Fibroblast of skin of right biceps (primary cell): ENCODE measurements around the gene WNT7A.
"Not testable (repeated sequence)": the region's sequence is repeated elsewhere in the genome, so short reads cannot be mapped to it uniquely, and the experiment has no call there.

ENCODE experiments used
- DNase-seq: peaks from one replicate; pipeline ENCODE4 v3.0.0-alpha.2; 2013

Gene WNT7A

DNA sequence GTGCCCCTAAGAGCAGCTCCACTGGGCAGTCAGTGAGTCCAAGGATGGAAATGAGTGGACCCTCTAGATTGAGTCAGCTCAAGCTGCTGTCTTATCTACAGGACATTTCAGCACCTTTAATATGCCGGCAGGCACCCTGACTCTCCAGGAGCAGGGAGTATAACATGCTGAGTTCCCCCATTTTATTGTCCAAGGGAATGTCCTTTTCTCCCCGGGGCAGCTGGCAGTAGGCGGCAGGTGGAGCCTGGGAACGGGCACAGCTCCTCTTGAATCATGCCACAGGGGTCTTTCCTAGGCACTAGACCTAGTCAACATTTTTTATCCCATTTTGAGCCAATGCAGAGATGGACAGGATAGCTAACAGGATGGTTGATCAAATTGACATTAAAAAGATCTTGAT, 14.8 kb downstream of the WNT7A start:
- DNase-seq: no peak

DNA sequence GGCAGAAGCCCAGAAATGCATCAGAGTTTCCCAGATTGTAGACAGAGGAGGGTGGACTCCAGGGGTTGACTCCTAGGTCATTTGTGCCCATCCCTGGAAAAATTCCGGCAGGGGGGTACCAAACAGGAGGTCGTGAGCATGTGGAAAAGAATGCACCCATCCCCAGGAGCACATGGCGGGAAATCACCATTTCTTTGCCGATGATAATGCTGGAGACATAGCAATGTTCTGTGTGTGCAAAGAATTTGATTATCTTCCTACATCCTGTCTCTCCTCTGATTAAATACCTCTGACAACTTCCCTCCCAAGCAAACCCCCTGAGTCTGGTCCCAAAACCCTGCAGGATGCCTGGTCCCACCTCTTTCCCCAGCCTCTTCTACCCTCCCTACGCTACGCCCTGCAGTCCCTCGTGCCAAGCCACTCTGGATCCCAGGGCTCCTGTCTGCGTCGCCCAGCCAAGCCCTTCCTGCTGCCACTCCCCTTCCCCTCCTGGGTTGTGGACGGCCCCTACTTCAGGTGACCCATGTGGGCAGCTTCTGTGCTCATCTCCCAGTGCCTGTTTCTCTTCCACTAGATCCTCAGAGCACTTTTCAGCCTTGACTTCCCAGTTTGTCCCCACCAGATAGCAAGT, 15.8 kb downstream of the WNT7A start:
- no peak for DNase-seq

DNA sequence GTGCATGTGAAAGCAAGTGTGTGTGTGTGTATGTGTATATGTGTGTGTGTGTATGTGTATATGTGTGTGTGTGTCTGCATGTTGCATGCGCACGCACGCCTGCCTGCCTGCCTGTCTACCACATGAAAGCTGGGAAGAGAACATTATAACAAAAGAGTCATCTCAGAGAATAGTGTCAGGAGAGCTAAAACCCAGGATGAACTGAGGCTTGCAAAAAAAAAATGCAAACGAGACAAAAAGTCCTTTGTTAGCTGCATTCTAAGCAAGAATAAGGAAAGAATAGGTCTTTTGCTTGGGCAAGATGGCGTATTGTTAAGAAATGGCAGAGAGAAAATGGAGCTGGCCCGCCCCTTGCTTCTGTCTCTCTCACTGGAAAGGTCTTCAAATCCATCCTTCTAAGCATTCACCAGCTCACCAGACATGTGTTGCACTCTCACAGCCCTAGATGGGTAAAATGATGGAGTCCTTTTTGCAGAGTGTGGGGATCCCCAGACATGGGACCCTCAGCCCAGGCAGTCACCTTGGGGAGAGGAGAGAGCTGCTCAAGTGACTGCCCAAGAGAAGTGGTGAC, 16.4 kb downstream of the WNT7A start:
- DNase-seq: no peak

DNA sequence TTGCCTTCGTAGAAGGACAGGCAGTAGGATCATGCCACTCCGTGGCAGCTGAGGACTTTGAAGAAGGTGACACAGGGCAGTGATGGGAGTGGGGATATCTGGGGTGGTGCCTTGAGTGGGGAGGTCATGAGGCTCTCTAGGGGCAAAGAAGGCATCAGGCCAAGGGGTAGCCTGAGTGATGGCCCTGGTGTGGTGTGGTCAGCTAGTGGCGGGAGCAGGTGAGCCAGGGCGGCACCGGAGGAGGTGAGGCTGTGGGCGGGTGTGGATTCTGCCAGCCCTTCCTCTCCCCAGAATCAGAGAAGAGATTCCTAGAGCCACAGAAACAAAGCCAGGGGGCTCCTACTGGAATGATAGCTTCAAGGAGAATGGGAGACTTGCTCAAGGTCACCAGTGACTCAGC, 18.4 kb downstream of the WNT7A start:
- DNase-seq: no peak

DNA sequence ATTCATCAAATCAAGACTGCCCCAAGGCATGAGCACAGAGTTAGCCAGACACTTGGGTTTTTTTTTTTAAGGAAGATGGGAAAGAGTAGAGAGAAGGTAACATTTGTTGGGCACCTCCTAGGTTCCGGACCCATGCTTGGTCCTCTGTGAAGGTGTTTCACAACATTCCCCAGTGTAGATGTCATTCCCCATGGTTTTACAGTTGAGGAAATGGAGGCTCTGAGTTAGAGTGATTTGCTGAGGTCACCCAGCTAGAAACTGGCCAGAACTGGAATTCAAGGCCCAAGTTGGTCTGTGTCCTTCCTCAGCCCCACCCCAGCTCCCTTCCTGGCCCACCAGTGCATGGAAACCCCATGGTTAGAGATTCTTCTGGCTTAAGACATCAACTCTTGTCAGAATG, 19.9 kb downstream of the WNT7A start:
- no peak for DNase-seq

DNA sequence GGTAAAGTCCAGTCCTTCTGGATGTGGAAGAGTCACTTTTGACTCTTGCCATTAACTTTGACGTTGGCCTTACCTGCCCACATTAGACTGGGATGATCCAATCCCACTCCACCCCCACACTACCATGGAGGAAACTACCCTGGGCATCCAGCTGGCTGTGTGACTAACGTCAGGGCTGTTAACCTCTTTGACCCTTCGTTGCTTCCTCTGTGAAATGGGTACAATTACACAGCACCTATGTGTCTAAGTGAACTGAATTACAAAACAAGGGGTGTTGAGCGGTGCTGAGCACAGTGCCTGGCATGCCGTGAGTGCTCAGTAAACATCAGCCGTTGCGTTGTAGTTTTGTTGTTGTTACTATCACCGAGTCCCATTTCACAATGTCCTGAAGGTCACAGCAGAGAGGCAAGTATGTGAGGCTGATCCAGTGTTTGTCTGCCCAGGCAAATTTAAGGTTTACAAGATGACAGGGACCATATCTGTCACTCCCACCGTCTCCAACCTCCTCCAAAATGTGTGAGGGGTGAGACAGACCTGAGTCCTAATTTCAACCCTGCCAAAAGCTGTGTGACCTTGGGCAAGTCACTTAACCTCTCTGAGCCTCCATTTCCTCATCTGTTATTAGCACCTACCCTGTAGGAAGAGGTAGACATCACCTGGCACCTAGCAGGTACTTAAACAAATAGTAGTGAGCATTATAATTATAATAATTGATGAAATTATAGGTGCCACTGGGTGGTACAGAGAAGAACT, 20.9 kb downstream of the WNT7A start:
- no peak for DNase-seq

DNA sequence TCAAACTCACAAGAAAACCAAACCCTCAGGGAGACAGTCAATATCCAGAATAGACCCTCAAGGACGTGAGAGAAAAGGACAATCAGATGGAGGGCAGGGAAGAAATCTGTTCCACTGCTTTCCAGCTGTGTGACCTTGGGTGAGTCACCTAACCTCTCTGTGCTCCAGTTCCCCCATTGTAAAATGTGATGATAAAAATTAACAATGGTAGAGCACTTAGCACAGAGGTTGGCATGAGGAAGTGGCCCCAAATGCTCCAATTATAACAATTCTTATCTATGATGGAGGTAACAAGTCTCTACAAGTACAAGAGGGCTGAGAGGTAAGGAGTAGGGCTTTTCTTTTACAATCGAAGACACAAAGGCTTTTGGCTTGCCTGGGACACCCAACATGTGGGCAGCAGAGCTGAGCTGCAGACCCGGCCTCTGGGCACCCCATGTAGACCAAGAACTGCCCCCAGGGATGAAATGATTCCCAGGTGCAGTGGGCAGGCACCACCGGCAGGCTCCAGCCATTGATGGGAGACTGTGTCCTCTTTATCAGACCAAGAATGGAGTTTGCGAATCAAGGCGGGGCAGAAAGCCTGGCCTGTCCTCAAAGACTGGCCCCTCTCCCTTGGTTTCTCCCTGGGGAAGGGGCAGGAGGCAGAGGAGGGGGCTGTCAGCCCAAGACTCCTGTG, 22.0 kb downstream of the WNT7A start:
- no peak for DNase-seq

DNA sequence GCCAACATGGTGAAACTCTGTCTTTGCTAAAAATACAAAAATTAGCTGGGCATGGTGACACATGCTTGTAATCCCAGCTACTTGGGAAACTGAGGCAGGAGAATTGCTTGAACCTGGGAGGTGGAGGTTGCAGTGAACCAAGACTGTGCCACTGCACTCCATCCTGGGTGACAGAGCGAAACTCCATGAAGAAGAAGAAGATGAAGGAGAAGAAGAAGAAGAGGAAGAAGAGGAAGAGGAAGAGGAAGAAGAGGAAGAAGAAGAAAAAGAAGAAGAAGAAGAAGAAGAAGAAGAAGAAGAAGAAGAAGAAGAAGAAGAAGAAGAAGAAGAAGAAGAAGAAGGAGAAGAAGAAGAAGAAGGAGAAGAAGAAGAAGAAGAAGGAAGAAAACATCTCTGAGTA, 23.2 kb downstream of the WNT7A start:
- not testable (repeated sequence) for DNase-seq

DNA sequence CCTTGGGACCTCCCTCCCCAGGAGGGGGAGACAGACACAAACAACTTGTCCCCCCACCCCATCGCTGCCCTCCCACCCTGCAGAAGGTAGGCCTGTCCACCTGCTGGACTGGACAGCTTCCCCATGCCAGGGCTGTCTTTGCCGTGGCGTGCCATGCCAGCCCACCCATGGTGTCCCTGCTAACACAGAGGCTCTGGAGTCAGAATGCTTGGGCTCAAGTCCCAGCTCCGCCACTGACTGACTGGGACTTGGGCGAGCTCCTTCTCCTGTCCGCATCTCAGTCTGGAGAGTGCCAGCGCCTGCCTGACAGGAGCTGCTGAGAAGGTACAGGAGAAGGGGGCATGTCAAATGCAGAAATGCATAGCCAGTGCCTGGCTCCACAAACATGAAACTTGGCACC, 23.9 kb downstream of the WNT7A start:
- DNase-seq: no peak

DNA sequence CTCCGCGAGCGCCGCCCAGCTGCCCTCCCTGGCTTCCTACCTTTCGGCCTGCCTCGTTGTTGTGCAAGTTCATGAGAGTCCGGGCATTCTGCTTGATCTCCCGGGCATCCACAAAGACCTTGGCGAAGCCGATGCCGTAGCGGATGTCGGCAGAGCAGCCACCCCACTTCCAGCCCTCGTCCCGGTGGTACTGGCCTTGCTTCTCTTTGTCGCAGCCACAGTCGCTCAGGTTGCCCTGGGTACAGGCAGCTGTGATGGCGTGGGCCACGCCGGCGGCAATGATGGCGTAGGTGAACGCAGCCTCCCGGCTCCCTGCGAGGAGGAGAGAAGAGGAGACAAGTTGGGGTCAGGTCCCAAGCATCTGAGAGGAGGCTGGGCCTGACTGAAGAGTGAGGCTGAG, 25.4 kb downstream of the WNT7A start:
- no peak for DNase-seq

DNA sequence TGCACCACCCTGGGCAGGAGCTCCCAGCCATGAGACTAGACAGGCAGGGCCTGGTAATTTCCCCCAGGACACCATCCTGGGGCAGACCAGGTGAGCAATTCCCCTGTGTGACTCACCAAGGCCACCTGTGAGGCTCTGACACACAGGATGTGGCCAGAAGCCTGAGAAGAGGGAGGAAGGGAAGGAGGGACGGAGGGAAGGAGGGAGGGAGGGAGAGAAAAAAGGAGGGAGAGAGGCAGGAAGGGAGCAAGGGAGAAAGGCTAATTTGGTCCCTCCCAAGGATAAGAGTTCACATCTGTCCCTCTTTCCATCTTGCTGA, 25.9 kb downstream of the WNT7A start:
- no peak for DNase-seq

DNA sequence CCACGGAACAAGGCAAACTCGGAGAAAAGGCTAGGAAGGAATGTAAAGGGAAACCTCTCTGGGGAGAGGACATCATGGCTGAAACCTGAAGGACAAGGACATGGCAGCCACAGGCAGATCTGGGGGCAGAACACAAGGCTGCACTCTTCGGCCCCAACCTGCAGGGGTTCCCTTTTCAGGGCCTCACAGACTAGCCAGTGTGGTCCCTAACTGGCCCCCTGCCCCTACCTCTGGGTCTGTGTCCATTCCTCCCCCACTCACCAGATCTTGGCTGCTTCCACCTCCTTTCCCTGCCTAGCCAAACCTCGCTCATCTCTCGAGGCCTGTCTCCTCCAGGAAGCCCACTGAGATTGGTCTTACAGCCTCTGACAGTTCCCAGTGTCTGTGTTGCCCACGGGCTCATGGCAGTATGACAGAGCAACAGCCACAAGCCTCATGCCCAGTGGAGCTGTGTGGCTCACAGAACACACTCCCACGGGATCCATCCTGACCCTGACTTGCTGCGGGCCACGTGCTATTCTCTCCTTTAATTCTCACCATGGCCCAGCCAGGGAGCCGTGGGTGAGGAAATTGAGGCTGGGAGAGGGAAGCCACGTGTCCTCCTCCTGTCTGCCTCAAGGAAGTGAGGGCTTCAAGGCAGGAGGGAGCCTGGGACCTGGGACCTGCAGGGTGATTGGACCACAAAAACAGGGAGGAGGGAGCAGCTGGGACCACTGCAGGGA, 26.5 kb downstream of the WNT7A start:
- DNase-seq: no peak

DNA sequence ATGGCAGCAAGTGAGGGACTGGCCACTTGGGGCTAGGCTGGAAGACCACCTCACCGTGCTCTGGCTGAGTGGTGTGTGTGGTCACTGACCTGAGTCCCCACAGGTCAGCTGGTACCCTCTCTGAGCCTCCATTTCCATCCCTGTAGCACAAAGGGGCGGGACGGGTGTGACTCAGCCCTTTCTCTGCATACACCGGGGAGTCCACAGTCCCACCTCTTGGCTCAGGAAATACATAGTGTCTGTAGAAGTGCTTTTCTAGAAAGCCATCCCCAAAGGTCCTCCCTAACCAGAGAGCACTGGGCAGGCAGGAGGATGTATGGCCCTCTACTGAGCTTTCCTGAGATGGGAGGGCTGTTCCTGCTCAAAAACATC, 27.2 kb downstream of the WNT7A start:
- DNase-seq: no peak

DNA sequence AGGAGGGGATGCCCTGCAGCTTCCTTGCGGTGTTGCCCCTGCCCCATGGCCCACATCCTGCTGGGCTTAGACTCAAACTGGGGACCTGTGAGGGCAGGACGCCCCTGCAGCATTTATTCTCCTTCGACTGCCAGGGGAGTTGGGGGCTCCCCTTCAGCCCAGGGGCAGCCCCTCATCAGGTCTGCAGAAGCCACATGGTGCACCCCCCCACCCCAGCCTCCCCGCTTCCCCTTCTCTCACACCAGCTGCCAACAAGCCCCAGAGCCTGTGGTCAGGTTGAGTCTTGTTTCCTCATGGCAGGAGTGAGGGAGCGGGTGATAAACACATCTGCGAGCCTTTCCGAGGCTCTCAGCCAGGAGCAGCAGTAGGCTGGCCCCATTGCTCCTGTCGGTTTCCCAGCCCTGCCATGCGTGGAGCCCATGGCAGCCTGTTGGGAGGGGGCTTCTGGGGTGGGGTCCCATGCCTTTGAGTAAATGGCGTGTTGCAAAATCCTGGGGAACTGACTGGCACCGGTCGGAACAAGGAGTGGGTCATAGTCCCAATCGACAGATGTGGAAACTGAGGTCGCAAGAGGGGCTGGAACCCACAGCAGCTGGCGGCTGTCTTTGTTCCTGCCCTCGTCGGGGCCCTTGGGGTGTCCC, 27.8 kb downstream of the WNT7A start:
- no peak for DNase-seq

DNA sequence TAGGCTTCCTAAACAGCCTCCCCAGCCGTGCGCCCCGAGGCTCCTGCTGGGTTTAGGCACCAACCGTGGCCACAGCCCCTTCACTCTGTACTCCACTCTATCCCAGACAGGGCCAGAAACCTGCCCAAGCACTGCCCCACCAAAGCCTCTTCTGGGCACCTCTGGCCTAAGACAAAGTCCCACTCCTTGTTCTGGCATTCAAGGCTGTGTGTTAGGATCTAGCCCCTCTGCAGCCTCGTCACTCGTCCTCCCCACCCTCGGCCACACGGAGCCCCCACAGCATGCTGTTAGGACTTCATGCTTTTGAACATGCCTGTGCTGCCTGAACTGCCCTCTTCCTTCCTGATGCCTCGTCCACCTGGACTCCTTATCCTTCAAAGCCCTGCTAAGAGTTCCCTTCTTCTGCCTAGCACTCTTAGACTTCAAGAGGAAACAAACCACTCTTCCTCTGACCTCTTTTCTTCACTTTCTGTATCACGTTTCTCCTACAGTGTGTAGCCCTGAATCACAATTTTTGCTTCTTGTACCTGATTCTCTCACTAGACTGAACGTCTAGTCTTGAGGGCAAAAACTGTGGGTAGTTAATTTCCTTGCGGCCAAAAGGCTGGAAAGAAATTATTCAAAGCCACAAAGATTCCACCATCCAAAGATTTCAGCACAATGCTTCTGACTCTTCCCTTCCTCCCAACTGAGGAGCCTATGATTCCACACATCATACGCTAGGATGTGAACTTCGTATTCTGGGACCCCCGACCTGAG, 28.6 kb downstream of the WNT7A start:
- DNase-seq: no peak

DNA sequence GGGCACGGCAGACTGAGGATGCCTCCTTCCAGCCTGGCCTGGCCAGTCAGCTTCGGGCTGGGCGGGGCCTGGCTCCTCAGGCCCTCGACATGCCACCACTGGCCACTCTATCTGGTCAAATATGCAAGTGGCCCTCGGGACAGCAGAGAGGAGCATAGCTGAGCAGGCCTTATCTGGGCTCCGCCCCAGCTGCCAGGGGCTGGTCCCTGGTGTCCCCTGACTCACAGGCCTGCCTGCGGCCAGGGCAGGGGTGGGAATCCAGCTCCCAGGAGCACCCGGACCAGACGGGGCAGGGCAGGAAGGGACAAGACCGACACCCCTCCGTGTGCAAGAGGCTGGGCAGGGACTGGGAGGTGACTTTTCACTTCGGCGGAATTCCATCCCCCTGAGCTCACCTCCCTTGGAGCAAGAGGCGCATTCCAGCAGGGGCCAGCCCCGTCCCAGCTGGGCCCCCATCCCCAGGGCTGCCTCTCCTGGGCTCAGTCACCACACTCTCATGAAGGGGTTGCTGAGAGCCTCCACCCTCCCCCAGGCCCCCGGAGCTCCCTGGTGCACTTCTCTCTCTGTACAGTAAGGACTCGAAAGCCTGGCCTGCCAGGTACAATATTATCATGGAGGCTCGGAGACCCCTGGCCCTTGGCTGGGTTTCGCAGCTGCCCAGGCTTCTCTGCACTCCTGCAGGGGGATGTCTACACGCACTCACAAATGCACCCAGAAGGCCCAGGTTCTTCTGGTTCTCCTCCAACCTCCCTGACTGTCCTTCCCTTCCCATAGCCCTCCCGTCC, 29.5 kb downstream of the WNT7A start:
- DNase-seq: peak; percentile 32

DNA sequence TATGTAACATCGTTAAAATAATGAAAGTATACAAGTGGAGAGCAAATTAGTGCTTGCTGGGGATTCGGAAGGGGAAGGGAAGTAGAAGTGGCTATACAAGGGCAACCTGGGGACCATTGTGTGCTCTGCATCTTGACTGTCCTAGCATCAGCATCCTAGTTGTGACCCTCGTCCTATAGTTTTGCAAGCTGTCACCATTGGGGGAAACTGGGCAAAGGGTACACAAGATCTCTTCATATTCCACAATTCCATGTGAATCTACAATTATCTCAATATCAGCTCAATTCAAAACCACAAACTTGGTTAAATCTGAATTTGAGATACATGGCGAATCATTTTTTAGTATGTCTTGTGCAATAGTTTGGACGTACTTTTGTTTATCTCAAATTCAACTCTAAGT, 30.9 kb downstream of the WNT7A start:
- no peak for DNase-seq

DNA sequence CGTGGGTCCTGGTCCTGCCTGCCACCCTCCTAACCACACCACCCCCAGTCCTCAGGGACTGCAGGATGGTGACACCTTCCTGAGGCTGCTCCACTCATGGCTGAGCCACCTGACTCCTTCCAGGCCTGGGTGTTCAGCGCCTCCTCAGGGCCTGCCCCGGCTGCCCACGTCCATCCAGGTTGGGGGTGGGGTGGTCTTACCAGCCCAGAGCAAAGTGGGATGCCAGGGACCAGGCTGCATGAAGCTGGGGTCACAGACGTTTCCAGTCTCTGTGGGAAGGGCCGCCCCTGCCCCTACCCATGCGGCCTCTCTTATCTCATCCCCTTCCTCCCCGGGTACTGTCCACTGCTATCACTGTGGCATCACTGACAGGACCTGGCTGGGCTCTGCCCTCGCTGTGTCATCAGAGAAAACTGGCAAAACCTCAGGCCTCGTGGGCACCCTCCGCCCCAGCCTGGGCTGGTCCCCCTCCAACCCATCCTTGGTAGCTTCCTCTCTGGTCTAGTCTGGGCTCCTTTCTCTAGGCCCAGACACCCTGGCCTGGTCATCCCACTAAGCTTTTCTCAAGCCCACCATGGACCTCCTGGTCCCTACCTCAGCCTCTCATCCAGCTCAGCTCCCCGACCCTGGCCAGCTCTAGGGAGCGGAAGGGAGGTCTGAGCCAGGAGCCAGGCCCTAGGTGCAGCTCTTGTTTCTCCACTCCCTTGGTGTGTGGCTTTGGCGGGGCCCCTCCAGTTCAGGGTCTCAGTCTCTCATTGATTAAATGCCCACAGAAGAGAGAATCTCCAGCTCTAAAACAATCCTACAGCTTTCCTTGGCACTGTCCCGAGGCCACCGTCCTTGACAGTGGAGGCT, 32.9 kb downstream of the WNT7A start:
- DNase-seq: no peak

DNA sequence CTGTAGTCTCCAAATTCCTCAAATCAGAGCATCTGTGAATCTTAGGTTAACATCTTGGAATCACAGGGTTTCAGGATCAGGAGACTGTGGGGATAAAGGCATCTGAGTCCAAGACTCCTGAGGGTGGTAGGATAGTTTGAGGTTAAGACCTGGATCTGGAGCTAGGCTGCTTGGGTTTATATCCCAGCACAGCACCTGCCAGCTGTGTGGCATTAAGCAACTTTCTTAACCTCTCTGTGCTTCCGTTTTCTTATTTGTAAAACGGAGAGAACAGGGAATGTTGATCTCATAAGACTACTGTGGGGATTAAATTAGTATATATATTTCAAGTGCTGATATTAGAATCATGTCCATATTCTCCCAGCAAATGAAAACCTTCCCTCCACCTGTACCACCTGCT, 33.6 kb downstream of the WNT7A start:
- DNase-seq: no peak

DNA sequence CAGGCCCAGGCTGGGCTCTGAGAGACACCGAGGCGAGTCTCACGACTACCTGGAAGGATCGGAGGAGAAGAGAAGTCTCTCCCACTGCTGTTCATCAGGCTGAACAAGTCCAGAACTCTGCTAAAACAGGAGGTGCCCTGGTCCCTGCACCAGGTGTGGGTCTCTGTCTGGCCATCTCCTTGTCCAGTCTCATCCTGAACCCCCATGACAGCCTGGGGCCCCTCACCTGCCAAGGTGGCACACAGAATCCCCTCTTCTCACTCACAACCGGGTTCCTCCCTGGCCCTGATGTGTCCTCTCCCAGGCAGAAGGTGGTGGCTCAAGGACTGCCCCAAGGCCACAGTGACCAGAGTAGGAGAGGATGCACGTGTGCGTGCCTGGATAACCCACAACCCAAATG, 34.1 kb downstream of the WNT7A start:
- no peak for DNase-seq
